GM06990 (cell line): ENCODE results near the gene KCNK10.

Experiments used
- DNase-seq: peaks from one replicate; pipeline ENCODE4 v3.0.0-alpha.2; 2011; ENCODE audit not compliant: insufficient read length; ENCODE audit errors: extremely low read depth
- H3K27me3 ChIP-seq: replicated peaks from 2 replicates; pipeline ENCODE4 v1.6.0; 2011; ENCODE audit warnings: low read length; ENCODE audit not compliant: control insufficient read depth, insufficient read depth
- H3K36me3 ChIP-seq: 2 replicates; pipeline ENCODE4 v1.5.1; 2011; ENCODE audit warnings: low read length; ENCODE audit not compliant: control insufficient read depth, insufficient read depth
- H3K4me3 ChIP-seq: replicated peaks from 2 replicates; pipeline ENCODE4 v1.5.1; 2011; ENCODE audit warnings: low read depth, mild to moderate bottlenecking, control low read depth, low read length
- CTCF ChIP-seq: IDR thresholded peaks from 2 replicates; pipeline ENCODE4 v1.5.1; 2011; ENCODE audit warnings: low read length, control low read depth, mild to moderate bottlenecking, inconsistent platforms; ENCODE audit not compliant: insufficient read depth, poor library complexity, severe bottlenecking

KCNK10 gene

GRCh38 chr14:88255196-88255595, 67.9 kb downstream of the KCNK10 start:
- no peaks in the 10 kb centered on the region; the same call in 1 of the 2 replicates for H3K27me3 ChIP-seq
- no peaks in the 10 kb centered on the region for H3K36me3 ChIP-seq
- TF ChIP-seq CTCF: no peak
- no peak for DNase-seq
- H3K4me3 ChIP-seq: no peak overlapping the region

- no peak for DNase-seq
- H3K36me3 ChIP-seq: no peaks in the 10 kb centered on the region
- no peak for TF ChIP-seq CTCF
- no peaks in the 10 kb centered on the region; the same call in 1 of the 2 replicates for H3K27me3 ChIP-seq
- no peak overlapping the region for H3K4me3 ChIP-seq
Observed at GRCh38 chr14:88252498-88252897, 70.6 kb downstream of the KCNK10 start.

GRCh38 chr14:88251650-88252049, 71.4 kb downstream of the KCNK10 start:
- no peaks in the 10 kb centered on the region; the same call in 1 of the 2 replicates for H3K27me3 ChIP-seq
- no peak overlapping the region for H3K4me3 ChIP-seq
- no peak for DNase-seq
- no peaks in the 10 kb centered on the region for H3K36me3 ChIP-seq
- no peak for TF ChIP-seq CTCF

GRCh38 chr14:88249266-88249665, 73.8 kb downstream of the KCNK10 start:
- Histone ChIP-seq H3K4me3 (no peak overlapping the region), H3K36me3 (no peaks in the 10 kb centered on the region), H3K27me3 (no peaks in the 10 kb centered on the region; the same call in 1 of the 2 replicates)
- TF ChIP-seq CTCF: no peak
- DNase-seq: no peak

GRCh38 chr14:88248606-88249005, 74.5 kb downstream of the KCNK10 start:
- no peaks in the 10 kb centered on the region; the same call in 1 of the 2 replicates for H3K27me3 ChIP-seq
- DNase-seq: no peak
- H3K4me3 ChIP-seq: no peak overlapping the region
- no peaks in the 10 kb centered on the region for H3K36me3 ChIP-seq
- TF ChIP-seq CTCF: no peak

GRCh38 chr14:88247228-88247627, 75.8 kb downstream of the KCNK10 start:
- DNase-seq: no peak
- TF ChIP-seq CTCF: no peak
- no peak overlapping the region for H3K4me3 ChIP-seq

More at GRCh38 chr14:88247228-88247627, 75.8 kb downstream of the KCNK10 start:
- Histone ChIP-seq H3K36me3 (no peaks in the 10 kb centered on the region), H3K27me3 (no peaks in the 10 kb centered on the region; the same call in 1 of the 2 replicates)
